Neural crest cell (in vitro differentiated cells): ENCODE results near the gene ADGRB3. TPM values are rescaled to one million over a fixed set of nuclear protein-coding genes. Genes with fewer than 3 reads are reported as not detected.
A peak's percentile ranks its signal among the peaks of the same experiment; 100 is the strongest.

ENCODE experiments used
- DNase-seq: peaks from one replicate; pipeline ENCODE4 v3.0.0; 2021; ENCODE audit warnings: low read depth, mixed read lengths, low spot score
- H3K27ac Mint-ChIP-seq: one replicate; pipeline ENCODE4 v1.8.0; 2021; ENCODE audit warnings: mild to moderate bottlenecking, mixed read lengths; ENCODE audit not compliant: unreplicated experiment
- H3K27me3 Mint-ChIP-seq: 2 replicates; pipeline ENCODE4 v1.8.0; 2021; ENCODE audit warnings: low read depth, mild to moderate bottlenecking, mixed read lengths
- H3K36me3 Mint-ChIP-seq: 2 replicates; pipeline ENCODE4 v1.8.0; 2021; ENCODE audit warnings: low read depth, mild to moderate bottlenecking, mixed read lengths
- H3K4me1 Mint-ChIP-seq: 2 replicates; pipeline ENCODE4 v1.8.0; 2021; ENCODE audit warnings: mixed read lengths
- H3K4me3 Mint-ChIP-seq: one replicate; pipeline ENCODE4 v1.8.0; 2021; ENCODE audit warnings: mild to moderate bottlenecking, mixed read lengths
- H3K9me3 Mint-ChIP-seq: 2 replicates; pipeline ENCODE4 v1.8.0; 2021; ENCODE audit warnings: mixed read lengths
- CTCF ChIP-seq: fragments of 200-600 bp; sonication (generic); conservative IDR thresholded peaks from 2 replicates; pipeline ENCODE4 v1.5.0; 2021; ENCODE audit warnings: antibody characterized with exemption, mild to moderate bottlenecking
- total RNA-seq: library from RNA; stranded (reverse); gene quantifications from 2 replicates; pipeline ENCODE4 v1.2.1, GENCODE V29; 2021

ADGRB3 gene
- total RNA-seq, 1 donor from 2014 or later: 5.1 TPM

DNA sequence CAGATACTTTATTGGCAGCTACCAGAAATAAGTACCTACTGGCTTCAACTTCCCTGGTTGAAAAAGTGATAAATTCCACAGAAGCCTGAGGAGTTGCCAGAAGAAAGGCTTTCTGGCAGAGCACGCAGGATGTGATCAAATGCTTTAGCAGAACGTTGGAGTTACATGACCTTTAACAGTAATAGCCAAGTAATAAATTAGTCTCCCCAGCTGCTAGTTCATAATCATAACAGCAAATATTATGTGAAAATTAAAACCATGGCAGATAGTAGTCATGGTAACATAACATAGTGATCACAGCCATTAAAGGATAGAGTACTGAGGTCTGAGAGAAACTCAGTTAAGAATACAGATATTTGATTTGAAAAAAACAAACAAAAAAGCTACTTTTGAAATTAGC is 567.7 kb downstream of the ADGRB3 start:
- H3K36me3 Mint-ChIP-seq: no peaks in the 10 kb centered on the region
- peaks cover 2% of the 10 kb centered on the region for H3K27me3 Mint-ChIP-seq
- no peak overlapping the region for H3K27ac Mint-ChIP-seq
- DNase-seq: no peak
- H3K9me3 Mint-ChIP-seq: no peaks in the 10 kb centered on the region
- TF ChIP-seq CTCF: no peak
- no peaks in the 10 kb centered on the region for H3K4me1 Mint-ChIP-seq
- no peak overlapping the region for H3K4me3 Mint-ChIP-seq

DNA sequence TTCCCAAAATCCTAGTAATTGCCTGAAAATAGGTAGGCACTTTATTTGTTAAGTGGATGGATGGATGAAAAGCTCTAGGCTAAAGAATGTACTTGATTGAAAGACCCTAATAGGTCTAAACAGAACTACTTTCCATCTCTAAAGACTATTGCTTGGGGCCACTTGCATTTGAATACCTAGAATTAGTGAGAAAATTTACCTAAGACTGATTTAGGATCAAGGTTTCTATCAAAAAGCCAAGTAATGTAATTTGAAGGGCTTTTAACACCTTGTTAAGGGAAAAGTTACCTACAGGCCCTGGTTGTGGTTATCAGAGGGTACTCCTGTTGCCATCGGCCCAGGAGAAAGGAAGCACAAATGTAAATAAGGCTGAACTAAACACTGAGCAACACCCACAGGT is 581.0 kb downstream of the ADGRB3 start:
- no peak for DNase-seq
- no peak for TF ChIP-seq CTCF
- no peaks in the 10 kb centered on the region for H3K9me3 Mint-ChIP-seq
- H3K36me3 Mint-ChIP-seq: no peaks in the 10 kb centered on the region
- no peaks in the 10 kb centered on the region for H3K27me3 Mint-ChIP-seq
- H3K27ac Mint-ChIP-seq: no peak overlapping the region
- no peak overlapping the region for H3K4me3 Mint-ChIP-seq
- H3K4me1 Mint-ChIP-seq: peaks cover 6% of the 10 kb centered on the region

- TF ChIP-seq CTCF: no peak
- no peaks in the 10 kb centered on the region for H3K36me3 Mint-ChIP-seq
- H3K9me3 Mint-ChIP-seq: no peaks in the 10 kb centered on the region
- H3K4me1 Mint-ChIP-seq: peaks cover 6% of the 10 kb centered on the region
- no peak overlapping the region for H3K4me3 Mint-ChIP-seq
- no peaks in the 10 kb centered on the region for H3K27me3 Mint-ChIP-seq
- no peak for DNase-seq
- H3K27ac Mint-ChIP-seq: no peak overlapping the region
Measured at GRCh38 chr6:69217343-69217742, 582.3 kb downstream of the ADGRB3 start.

DNA sequence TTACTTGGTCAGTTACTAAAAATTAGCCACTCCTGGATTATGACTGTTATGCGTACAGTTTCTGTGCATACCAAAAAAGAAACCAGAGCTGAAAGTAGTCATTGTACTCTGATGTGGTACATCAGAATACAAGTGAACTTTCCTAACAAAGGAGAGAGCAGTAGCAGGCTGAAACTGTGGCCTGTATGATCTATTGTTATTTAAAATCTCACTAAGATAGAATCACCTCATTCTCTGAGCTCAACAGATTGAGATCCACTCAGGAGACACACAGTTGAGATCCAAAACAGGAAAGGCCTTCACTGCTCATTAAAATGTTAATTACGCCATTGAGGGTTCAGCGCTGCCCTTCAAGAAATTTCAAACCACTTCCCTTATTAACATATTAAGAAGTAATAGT is 585.3 kb downstream of the ADGRB3 start:
- no peak overlapping the region for H3K4me3 Mint-ChIP-seq
- TF ChIP-seq CTCF: no peak
- H3K36me3 Mint-ChIP-seq: no peaks in the 10 kb centered on the region
- H3K27ac Mint-ChIP-seq: no peak overlapping the region
- DNase-seq: no peak
- no peaks in the 10 kb centered on the region for H3K27me3 Mint-ChIP-seq
- H3K9me3 Mint-ChIP-seq: no peaks in the 10 kb centered on the region
- peaks cover 6% of the 10 kb centered on the region for H3K4me1 Mint-ChIP-seq

- peaks cover 36% of the 10 kb centered on the region for H3K27me3 Mint-ChIP-seq
- no peaks in the 10 kb centered on the region for H3K36me3 Mint-ChIP-seq
- H3K4me3 Mint-ChIP-seq: no peak overlapping the region
- no peak for TF ChIP-seq CTCF
- no peak overlapping the region for H3K27ac Mint-ChIP-seq
- peaks cover 13% of the 10 kb centered on the region for H3K4me1 Mint-ChIP-seq
- H3K9me3 Mint-ChIP-seq: no peaks in the 10 kb centered on the region
- DNase-seq: no peak
Measured at GRCh38 chr6:69232008-69232407, 596.9 kb downstream of the ADGRB3 start.

DNA sequence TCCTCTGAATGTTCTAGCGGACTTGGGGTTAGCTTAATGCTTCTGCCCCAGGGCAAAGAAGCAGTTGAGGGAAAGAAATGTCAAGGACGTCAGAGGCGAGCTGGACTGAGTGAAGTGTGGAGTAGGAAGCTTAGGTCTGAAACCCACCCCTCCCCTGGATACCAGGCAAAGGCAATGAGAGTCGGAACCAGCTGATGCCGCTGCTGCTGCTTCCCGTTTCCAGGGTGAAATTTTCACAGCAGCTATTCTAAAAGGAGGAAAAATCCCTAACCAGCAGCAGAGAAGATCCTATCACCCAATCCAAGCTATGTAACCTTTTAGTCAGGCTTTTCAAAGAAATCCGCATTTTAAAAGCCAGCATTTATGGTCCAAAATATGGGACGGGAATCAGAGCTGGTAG is 597.4 kb downstream of the ADGRB3 start:
- Mint-ChIP-seq H3K27ac (no peak overlapping the region), H3K4me1 (peaks cover 13% of the 10 kb centered on the region), H3K9me3 (no peaks in the 10 kb centered on the region), H3K36me3 (no peaks in the 10 kb centered on the region), H3K4me3 (peak overlapping the region; percentile 32), H3K27me3 (peaks cover 36% of the 10 kb centered on the region)
- TF ChIP-seq CTCF: no peak
- DNase-seq: no peak
